ENCODE results near the gene DHX32. TPM values are rescaled to one million over a fixed set of nuclear protein-coding genes. Genes with fewer than 3 reads are reported as not detected.

Gene DHX32
- polyA plus RNA-seq, 1 of the 3 experiments (the other 2 are of a cell fraction): 16.8 TPM

GRCh38 chr10:125795128-125795527 lies 86.0 kb downstream of the DHX32 start:
- no peaks in the 10 kb centered on the region for H4K20me1 ChIP-seq (ENCODE audit: insufficient read depth)
- no peak overlapping the region for H3K4me2 ChIP-seq
- no peak overlapping the region for H2AFZ ChIP-seq (ENCODE audit: low read depth)
- no peaks in the 10 kb centered on the region for H3K9me3 ChIP-seq
- TF ChIP-seq NRF1 (IDR thresholded peaks at IDR 0.05; ENCODE audit: low read depth, low read length) (no peak), ELF1 (IDR thresholded peaks at IDR 0.05) (no peak), RFX5 (IDR thresholded peaks at IDR 0.05; ENCODE audit: low read length) (no peak), YY1 (IDR thresholded peaks at IDR 0.05; ENCODE audit: low read depth) (no peak), FOXM1 (IDR thresholded peaks at IDR 0.05; ENCODE audit: low read depth) (no peak), FOSL2 (IDR thresholded peaks at IDR 0.05; ENCODE audit: borderline replicate concordance, low read depth) (no peak), SIN3A (IDR thresholded peaks at IDR 0.05; ENCODE audit: borderline replicate concordance, low read depth, low read length) (no peak), EP300 (IDR thresholded peaks at IDR 0.05; ENCODE audit: borderline replicate concordance in 1 of 2, low read depth in 1 of 2, low read length in 1 of 2) (no peak), EZH2phosphoT487 (IDR thresholded peaks at IDR 0.05; ENCODE audit: borderline replicate concordance, low read depth) (no peak), MEF2A (IDR thresholded peaks at IDR 0.05; ENCODE audit: borderline replicate concordance, low read depth) (no peak), SMC3 (IDR thresholded peaks at IDR 0.05; ENCODE audit: low read depth, low read length) (no peak), REST (IDR thresholded peaks at IDR 0.05; ENCODE audit: low read depth, low read length) (no peak), GATA2 (CRISPR knock-in tag; IDR thresholded peaks at IDR 0.05) (no peak), GABPA (IDR thresholded peaks at IDR 0.05; ENCODE audit: low read depth) (no peak), RCOR1 (IDR thresholded peaks at IDR 0.05; ENCODE audit: low read length) (no peak), FOXJ3 (CRISPR knock-in tag; IDR thresholded peaks at IDR 0.05) (no peak), USF1 (IDR thresholded peaks at IDR 0.05; ENCODE audit: borderline replicate concordance, low read depth) (no peak), CTCF (IDR thresholded peaks at IDR 0.05) (no peak), TCF12 (IDR thresholded peaks at IDR 0.05) (no peak), JUND (IDR thresholded peaks at IDR 0.05) (no peak)
- no peaks in the 10 kb centered on the region for H3F3A ChIP-seq (replicated peaks; ENCODE audit: insufficient read depth)
- peaks cover 10 to 67% of the 10 kb centered on the region in 2 experiments for H3K36me3 ChIP-seq (replicated peaks in 1 of 2; ENCODE audit: control insufficient read depth in 1 of 2, insufficient read depth in 2 of 2, low read length in 1 of 2)
- DNase-seq: no peak
- no peaks in the 10 kb centered on the region for H3K27me3 ChIP-seq (ENCODE audit: insufficient read depth)
- CTCF ChIA-PET: no interaction called here
- H3K79me2 ChIP-seq (ENCODE audit: insufficient read depth): no peaks in the 10 kb centered on the region
- POLR2A ChIA-PET: no interaction called here
- H3K9ac ChIP-seq: no peak overlapping the region
- H3K9me2 ChIP-seq: no peaks in the 10 kb centered on the region
- no peaks in the 10 kb centered on the region for H3K4me1 ChIP-seq (ENCODE audit: control insufficient read depth in 1 of 2, insufficient read depth in 2 of 2, low read depth in 1 of 2, low read length in 1 of 2)
- no peak overlapping the region for H3K4me3 ChIP-seq (ENCODE audit: low read depth in 2 of 2, low read length in 1 of 2)
- no peak overlapping the region for H3K27ac ChIP-seq (ENCODE audit: low read depth in 2 of 2, low read length in 1 of 2)
- no CpG with 5 or more reads among the region's 2 CpGs for WGBS (ENCODE audit: low lambda C conversion rate)
